Uterus (tissue), 4 donors: ENCODE data around the gene ASPG. TPM values are rescaled to one million over a fixed set of nuclear protein-coding genes. Genes with fewer than 3 reads are reported as not detected.

ENCODE experiments used
- DNase-seq, 2 donors: peaks; one replicate each; pipeline ENCODE4 v3.0.0-alpha.2; 2019 to 2020
- H3K27ac ChIP-seq, 2 donors: fragments of 200-600 bp; sonication (generic); 1 replicate in 1 of 2; 2 replicates in 1 of 2; pipeline ENCODE4 v1.5.1; 2016 to 2018
- H3K27me3 ChIP-seq, 2 donors: fragments of 200-600 bp; sonication (generic); one replicate each; pipeline ENCODE4 v1.5.1; 2018 to 2019; ENCODE audit warnings: control low read depth in 1 of 2
- H3K36me3 ChIP-seq, 2 donors: fragments of 200-600 bp; sonication (generic); one replicate each; pipeline ENCODE4 v1.5.1; 2019; ENCODE audit warnings: control low read depth in 1 of 2
- H3K4me1 ChIP-seq, 2 donors: fragments of 200-600 bp; sonication (generic); one replicate each; pipeline ENCODE4 v1.5.1; 2018 to 2019; ENCODE audit warnings: control low read depth in 1 of 2
- H3K4me3 ChIP-seq, 2 donors: fragments of 200-600 bp; sonication (generic); 1 replicate in 1 of 2; 2 replicates in 1 of 2; pipeline ENCODE4 v1.5.1; 2018 to 2019; ENCODE audit warnings: mild to moderate bottlenecking in 1 of 2
- H3K9me3 ChIP-seq, 2 donors: fragments of 200-600 bp; sonication (generic); one replicate each; pipeline ENCODE4 v1.5.1; 2019; ENCODE audit warnings: control low read depth in 1 of 2
- POLR2A ChIP-seq, 2 donors: fragments of 450-650 bp; IDR thresholded peaks; one replicate each; pipeline ENCODE4 v1.6.1; 2016; ENCODE audit warnings: antibody characterized with exemption in 2 of 2, mild to moderate bottlenecking in 1 of 2, moderate library complexity in 1 of 2
- intact Hi-C: fragments of 100-400 bp; cut with DNase I; formaldehyde crosslinking; loops from one replicate; pipeline ENCODE4 v1.15.1; 2023; ENCODE audit warnings: low total_unique reads
- total RNA-seq, 4 donors: library from RNA; depleted of rRNA in 3 of 4; stranded (reverse); fragments of >200 nt in 3 of 4; gene quantifications; one replicate each; pipeline versions ENCODE4 v1.1.0 to v1.2.4, GENCODE V29; 2014 to 2023
- TF ChIP-seq, protein P1 (sequence below), 4 experiments: fragments of 200-600 bp in 2 of 4; fragments of 450-650 bp in 2 of 4; sonication (generic) in 2 of 4; IDR thresholded peaks; one replicate each; pipeline ENCODE4 v1.5.1; 2016 to 2019; ENCODE audit warnings: antibody characterized with exemption in 4 of 4, mild to moderate bottlenecking in 2 of 4, moderate library complexity in 1 of 4
- donor health status: DM: yes; HTN: yes; CAD: no.

ASPG gene
- total RNA-seq, 4 donors from 2014 or later = 0.41 to 16.2 (median 0.51) TPM; not detected in 1

DNA sequence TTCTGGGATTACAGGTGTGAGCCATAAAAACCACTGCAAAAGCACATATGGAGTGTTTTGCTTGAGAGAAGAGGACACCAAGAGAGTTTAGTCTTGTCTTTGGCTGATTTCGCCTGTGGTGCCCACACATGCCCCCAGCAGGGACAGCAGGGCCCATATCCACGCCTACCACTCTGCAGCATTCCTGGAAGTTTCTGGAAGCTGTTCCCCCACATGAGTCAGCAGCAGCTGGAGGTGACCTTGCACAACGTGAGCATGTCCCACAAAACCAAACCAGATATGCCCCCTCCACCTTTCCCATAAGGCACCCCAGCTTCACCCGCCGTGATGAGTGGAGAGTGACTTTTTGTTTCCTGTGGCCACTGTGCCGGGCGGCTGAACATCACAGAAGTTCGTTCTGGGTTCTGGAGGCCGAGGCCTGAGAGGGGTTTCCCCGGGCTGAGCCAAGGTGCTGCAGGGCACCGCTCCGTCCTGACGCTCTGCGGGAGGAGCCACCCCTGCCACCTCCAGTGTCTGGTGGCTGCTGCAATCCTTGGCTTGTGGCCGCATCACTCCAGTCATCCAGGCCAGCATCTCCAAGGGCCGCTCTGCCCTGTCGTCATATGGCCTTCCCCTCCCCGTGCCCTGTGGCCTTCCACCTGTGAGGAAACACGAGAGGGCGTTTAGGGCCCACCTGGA, 4.7 kb downstream of the ASPG start:
- Histone ChIP-seq H3K27me3 (no peaks in the 10 kb centered on the region), H3K4me1 (peaks cover 0 to 3% of the 10 kb centered on the region in 2 donors), H3K9me3 (no peaks in the 10 kb centered on the region), H3K36me3 (no peaks in the 10 kb centered on the region), H3K27ac (no peak overlapping the region), H3K4me3 (no peak overlapping the region)
- no peak for DNase-seq
- intact Hi-C loops = no loop called here
- TF ChIP-seq, protein P1, sequence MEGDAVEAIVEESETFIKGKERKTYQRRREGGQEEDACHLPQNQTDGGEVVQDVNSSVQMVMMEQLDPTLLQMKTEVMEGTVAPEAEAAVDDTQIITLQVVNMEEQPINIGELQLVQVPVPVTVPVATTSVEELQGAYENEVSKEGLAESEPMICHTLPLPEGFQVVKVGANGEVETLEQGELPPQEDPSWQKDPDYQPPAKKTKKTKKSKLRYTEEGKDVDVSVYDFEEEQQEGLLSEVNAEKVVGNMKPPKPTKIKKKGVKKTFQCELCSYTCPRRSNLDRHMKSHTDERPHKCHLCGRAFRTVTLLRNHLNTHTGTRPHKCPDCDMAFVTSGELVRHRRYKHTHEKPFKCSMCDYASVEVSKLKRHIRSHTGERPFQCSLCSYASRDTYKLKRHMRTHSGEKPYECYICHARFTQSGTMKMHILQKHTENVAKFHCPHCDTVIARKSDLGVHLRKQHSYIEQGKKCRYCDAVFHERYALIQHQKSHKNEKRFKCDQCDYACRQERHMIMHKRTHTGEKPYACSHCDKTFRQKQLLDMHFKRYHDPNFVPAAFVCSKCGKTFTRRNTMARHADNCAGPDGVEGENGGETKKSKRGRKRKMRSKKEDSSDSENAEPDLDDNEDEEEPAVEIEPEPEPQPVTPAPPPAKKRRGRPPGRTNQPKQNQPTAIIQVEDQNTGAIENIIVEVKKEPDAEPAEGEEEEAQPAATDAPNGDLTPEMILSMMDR (IDR thresholded peaks at IDR 0.05) = no peak
- no peak for TF ChIP-seq POLR2A (IDR thresholded peaks at IDR 0.05)

DNA sequence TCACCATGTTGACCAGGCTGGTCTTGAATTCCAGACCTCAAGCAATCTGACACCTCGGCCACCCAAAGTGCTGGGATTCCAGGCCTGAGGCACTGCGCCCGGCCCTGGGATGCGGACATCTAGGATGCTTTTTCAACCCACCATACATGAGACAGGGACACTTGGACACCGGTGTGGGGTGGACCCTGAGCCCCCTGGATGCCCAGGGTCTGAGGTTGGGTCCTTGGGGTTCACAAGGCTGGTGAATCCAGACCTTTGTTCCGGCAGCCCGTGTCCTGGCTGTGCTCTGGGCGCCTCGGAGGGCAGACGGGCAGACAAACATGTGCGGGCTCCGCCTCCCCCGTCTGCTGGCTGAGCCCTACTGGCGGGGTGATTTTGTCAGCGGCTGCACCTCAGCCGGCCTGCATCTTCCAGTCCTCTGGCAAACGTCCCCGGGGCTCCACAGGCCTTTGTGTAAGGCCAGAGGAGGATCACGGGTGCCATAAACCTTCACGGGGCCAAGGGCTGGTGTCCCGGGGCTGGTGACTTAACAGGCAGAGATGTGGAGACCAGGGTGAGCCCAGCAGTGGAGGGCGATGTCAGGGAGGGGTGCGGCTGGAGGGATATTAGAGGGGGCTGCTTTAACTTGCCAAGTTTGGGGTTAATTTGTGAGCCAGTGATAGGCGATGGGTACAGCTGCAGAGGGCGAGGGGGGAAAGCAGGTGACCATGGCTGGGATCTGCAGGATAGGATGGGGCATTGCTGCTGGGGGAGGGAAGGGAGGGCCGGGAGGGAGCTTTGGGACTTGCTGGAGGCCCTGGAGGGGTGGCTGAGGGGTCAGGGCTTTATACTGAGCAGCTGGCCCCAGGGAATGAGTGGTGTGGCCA, 5.8 kb downstream of the ASPG start:
- H3K36me3 ChIP-seq = no peaks in the 10 kb centered on the region
- no peaks in the 10 kb centered on the region for H3K9me3 ChIP-seq
- H3K27me3 ChIP-seq = no peaks in the 10 kb centered on the region
- no peak for TF ChIP-seq POLR2A (IDR thresholded peaks at IDR 0.05)
- TF ChIP-seq, protein P1 (IDR thresholded peaks at IDR 0.05) = no peak
- no peaks in the 10 kb centered on the region for H3K4me1 ChIP-seq
- no peak overlapping the region for H3K4me3 ChIP-seq
- no peak for DNase-seq
- no peak overlapping the region for H3K27ac ChIP-seq
- intact Hi-C loops = no loop called here

DNA sequence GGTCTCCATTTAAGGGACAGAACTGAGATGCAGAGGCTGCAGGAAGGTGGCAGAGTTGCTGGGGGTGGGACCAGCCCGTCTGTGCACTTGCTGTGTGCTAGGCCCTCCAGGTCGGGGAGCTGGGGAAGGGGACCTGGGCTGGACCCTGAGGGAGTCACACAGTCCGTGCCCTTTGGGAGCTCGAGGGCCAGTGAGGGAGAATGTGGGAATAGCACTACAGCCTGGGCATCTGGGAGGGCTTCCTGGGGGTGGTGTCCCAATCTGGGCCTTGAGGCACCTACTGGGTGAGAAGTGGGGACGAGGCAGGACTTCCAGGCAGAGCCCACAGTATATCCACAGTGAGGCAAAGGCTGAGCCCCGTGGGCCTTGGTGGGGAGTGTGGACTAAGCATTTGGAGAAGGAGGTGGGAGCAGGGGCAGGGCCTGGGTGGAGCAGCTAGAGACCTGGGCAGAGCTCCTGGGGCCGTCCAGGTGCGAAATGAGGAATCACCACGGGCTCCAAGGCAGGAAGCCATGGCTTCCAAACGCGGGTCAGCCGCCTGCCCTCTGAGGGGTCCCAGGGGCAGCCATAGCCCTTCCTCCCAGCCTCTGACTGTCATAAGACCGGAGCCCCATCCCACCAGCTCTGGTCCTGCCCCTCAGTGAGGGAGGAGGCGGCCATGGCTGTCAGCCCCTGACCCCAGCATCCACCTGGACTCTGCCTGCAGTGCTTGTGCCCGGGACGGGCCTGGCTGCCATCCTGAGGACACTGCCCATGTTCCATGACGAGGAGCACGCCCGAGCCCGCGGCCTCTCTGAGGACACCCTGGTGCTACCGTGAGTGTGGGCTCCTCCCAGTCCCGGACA, 6.6 kb downstream of the ASPG start:
- Histone ChIP-seq H3K4me1 (no peaks in the 10 kb centered on the region), H3K4me3 (no peak overlapping the region), H3K27ac (no peak overlapping the region), H3K27me3 (no peaks in the 10 kb centered on the region), H3K36me3 (no peaks in the 10 kb centered on the region), H3K9me3 (no peaks in the 10 kb centered on the region)
- intact Hi-C loops = no loop called here
- no peak for DNase-seq
- no peak for TF ChIP-seq POLR2A (IDR thresholded peaks at IDR 0.05)
- TF ChIP-seq, protein P1 (IDR thresholded peaks at IDR 0.05) = no peak

DNA sequence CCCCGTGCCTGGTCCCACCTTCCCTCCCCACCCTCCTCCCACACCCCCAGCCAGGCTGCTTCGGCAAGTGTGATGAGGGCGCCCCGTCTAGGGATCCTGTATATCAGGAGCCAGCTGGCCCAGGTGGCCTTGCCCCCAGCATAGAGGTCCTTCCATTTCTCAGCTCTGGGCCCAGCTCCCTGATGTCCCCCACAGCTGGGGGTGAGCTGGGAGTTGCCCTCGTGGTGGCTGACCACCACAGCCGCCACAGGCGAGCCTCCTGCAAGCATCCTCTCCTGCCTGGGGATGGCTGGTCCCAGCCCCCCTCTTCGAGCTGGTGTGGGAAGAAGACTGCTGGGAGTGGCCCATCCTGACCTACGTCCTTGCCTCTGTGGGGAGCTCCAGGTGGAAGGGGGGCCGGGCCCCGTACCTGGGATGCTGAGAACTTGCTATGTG, 7.4 kb downstream of the ASPG start:
- intact Hi-C loops = no loop called here
- DNase-seq = no peak
- no peaks in the 10 kb centered on the region for H3K9me3 ChIP-seq

More for the DNA sequence above, 7.4 kb downstream of the ASPG start:
- no peaks in the 10 kb centered on the region for H3K27me3 ChIP-seq
- H3K4me1 ChIP-seq = no peaks in the 10 kb centered on the region
- no peak overlapping the region for H3K4me3 ChIP-seq
- TF ChIP-seq, protein P1 (IDR thresholded peaks at IDR 0.05) = no peak
- no peak for TF ChIP-seq POLR2A (IDR thresholded peaks at IDR 0.05)
- H3K27ac ChIP-seq = no peak overlapping the region
- no peaks in the 10 kb centered on the region for H3K36me3 ChIP-seq
